ENCODE measurements around the gene ZNF512.

ZNF512 gene

GRCh38 chr2:27634291-27634690 lies 51.4 kb downstream of the ZNF512 start:
- no peak overlapping the region for H3K4me3 ChIP-seq (ENCODE audit: low read depth, low read length)
- in situ Hi-C loops (cut with HindIII; ENCODE audit: low sequenced_read_pairs), result no loop called here
- TF ChIP-seq CTCF (IDR thresholded peaks at IDR 0.05; ENCODE audit: low read depth, low read length, missing control alignments), result no peak
- no peak for DNase-seq (ENCODE audit: low read depth)

GRCh38 chr2:27636766-27637165 lies 53.9 kb downstream of the ZNF512 start:
- TF ChIP-seq CTCF (IDR thresholded peaks at IDR 0.05; ENCODE audit: low read depth, low read length, missing control alignments), result no peak
- in situ Hi-C loops (cut with HindIII; ENCODE audit: low sequenced_read_pairs), result no loop called here
- DNase-seq (ENCODE audit: low read depth), result no peak

GRCh38 chr2:27638037-27638637 lies 55.3 kb downstream of the ZNF512 start:
- in situ Hi-C loops (cut with HindIII; ENCODE audit: low sequenced_read_pairs), result no loop called here
- peak; percentile 80 for DNase-seq (ENCODE audit: low read depth)

More at GRCh38 chr2:27636766-27637165, 53.9 kb downstream of the ZNF512 start:
- no peak overlapping the region for H3K4me3 ChIP-seq (ENCODE audit: low read depth, low read length)

GRCh38 chr2:27638709-27639108 lies 55.9 kb downstream of the ZNF512 start:
- no peak overlapping the region for H3K4me3 ChIP-seq (ENCODE audit: low read depth, low read length)
- peak; percentile 90 for DNase-seq (ENCODE audit: low read depth)
- in situ Hi-C loops (cut with HindIII; ENCODE audit: low sequenced_read_pairs), result no loop called here
- no peak for TF ChIP-seq CTCF (IDR thresholded peaks at IDR 0.05; ENCODE audit: low read depth, low read length, missing control alignments)

More at GRCh38 chr2:27638037-27638637, 55.3 kb downstream of the ZNF512 start:
- TF ChIP-seq CTCF (IDR thresholded peaks at IDR 0.05; ENCODE audit: low read depth, low read length, missing control alignments), result no peak
- H3K4me3 ChIP-seq (ENCODE audit: low read depth, low read length), result no peak overlapping the region

GRCh38 chr2:27640722-27641245 lies 57.9 kb downstream of the ZNF512 start:
- no peak overlapping the region for H3K4me3 ChIP-seq (ENCODE audit: low read depth, low read length)
- no peak for DNase-seq (ENCODE audit: low read depth)
- in situ Hi-C loops (cut with HindIII; ENCODE audit: low sequenced_read_pairs), result no loop called here
- no peak for TF ChIP-seq CTCF (IDR thresholded peaks at IDR 0.05; ENCODE audit: low read depth, low read length, missing control alignments)

- DNase-seq (ENCODE audit: low read depth), result no peak
- TF ChIP-seq CTCF (IDR thresholded peaks at IDR 0.05; ENCODE audit: low read depth, low read length, missing control alignments), result no peak
- in situ Hi-C loops (cut with HindIII; ENCODE audit: low sequenced_read_pairs), result no loop called here
- no peak overlapping the region for H3K4me3 ChIP-seq (ENCODE audit: low read depth, low read length)
Measured at GRCh38 chr2:27645197-27645596, 62.4 kb downstream of the ZNF512 start.
